ENCODE results near the gene LGI1.

Gene LGI1

GRCh38 chr10:93756118-93756517 is 1.6 kb upstream of the LGI1 start:
- DNase-seq, result no peak

DNA sequence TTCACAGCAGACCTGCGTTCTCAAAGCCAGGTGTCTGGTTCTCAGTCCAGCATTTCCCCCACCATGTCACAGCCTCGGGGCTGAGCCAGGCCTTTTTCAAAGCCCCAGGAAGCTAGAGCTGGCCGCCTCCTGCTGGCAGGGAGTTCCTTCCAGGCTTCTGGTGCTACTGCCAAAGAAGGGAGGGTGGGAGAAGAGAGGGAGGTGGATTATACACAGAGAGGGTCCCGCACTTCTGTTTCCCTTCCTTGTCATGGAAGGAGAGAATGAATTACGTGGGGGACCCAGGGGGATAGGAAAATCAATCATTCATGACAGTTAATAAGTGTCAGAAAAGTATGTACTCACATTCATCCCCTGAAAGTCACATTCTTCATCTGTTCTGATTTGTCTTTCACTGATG is 600 bp upstream of the LGI1 start:
- no peak for DNase-seq

DNA sequence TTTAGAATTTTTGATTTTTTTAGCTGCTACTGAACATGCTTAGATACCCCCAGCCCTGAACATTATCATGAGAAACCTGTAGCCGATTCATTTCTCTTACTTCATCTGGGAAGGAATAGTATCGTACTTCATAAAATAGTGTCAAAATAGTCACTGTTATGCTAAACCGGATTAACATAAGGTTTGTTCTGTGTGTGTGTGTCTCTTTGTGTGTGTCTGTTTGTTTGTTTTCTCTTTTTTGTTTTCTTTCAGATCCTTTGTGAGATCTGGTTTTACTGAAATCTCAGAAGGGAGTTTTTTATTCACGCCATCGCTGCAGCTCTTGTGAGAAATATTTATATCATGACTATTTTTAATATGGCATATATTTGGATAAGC is 761 bp downstream of the LGI1 start:
- DNase-seq, result no peak

- no peak for DNase-seq
Observed at GRCh38 chr10:93758891-93759410, 1.2 kb downstream of the LGI1 start.

GRCh38 chr10:93760490-93760889 is 2.8 kb downstream of the LGI1 start:
- DNase-seq, result no peak

DNA sequence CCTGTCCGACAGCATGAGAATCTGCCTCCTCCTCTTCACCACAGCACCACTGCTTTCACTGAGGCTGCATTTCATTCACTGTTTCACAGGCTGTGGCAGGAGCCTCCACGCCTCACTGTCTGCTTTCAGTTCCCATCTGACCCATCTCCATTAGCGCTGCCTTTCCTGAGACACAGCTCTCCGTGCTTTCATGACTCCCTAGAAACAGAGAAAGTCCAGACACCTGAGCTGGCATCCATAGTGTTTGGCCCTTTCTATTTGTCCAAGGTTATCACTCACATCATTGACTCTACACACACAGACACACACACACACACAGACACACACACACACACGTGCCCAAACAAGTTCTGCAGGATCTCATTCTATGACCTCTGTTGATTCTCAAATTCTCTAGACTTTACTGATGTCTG is 5.2 kb downstream of the LGI1 start:
- no peak for DNase-seq

- no peak for DNase-seq
Observed at GRCh38 chr10:93766918-93767317, 9.2 kb downstream of the LGI1 start.

DNA sequence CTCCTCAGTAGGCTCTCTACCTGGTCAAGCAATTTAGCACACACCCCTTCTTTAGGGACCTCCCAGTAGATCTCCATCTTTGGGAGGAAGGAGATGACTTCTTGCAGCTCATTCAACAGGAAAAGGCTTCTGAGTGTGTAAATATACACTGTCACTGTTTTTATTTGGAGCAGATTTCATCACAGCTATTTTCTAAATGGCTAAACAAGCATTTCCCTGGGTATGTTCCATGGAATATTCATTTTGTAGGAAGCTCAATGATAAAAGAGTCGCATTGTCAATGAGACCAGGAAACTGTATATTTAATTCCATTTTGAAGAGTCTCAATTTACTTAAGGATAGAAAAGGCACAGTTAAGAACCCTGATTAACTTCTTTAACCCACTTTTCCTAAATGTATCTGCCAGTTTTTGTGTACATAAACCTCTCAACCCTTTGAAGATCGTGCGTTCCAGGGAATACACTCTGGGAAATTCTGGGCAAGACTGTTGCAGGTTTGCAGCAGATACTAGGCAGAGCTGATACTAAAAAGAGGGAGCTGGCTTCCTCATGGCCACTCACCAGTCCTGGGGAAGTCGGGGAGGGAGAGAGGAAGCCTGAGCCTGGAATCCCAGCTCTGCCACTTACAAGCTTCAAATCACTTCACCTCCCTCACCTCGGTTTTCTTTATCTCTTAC is 10.1 kb downstream of the LGI1 start:
- no peak for DNase-seq

DNA sequence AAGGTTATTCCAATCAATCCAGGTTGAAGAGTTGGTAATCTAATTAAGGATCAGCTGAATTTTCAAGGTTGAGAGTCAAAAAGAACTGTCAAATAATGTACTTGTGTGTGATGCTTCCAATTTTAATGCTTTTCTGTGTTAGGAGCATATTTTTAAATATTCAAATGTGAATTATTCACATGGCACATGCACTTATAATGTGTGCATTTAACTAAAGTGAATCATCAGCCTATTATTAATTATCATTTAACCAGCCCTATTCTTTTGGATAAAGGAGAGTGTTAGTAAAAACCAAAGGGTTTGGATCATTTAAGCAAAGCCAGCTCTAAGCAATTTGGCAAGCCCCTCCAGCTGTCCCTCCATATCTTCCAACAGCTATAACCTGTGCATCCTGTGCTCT is 11.2 kb downstream of the LGI1 start:
- DNase-seq, result no peak

DNA sequence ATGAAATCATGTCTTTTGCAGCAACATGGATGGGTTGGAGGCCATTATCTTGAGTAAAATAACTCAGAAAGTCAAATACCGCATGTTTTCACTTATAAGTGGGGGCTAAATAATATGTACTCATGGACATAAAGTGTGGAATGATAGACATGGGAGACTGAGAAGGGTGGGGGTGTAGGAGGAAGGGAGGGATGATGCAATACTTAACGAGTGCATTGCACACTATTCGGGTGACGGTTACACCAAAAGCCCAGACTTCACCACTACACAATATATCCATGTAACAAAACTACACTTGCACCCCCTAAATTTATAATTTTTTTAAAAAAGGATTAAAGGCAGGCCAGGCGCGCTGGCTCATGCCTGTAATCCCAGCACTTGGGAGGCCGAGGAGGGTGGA is 13.6 kb downstream of the LGI1 start:
- no peak for DNase-seq

- no peak for DNase-seq
Observed at GRCh38 chr10:93773120-93773519, 15.4 kb downstream of the LGI1 start.

- no peak for DNase-seq
Observed at GRCh38 chr10:93773705-93774104, 16.0 kb downstream of the LGI1 start.

- no peak for DNase-seq
Observed at GRCh38 chr10:93775356-93775755, 17.6 kb downstream of the LGI1 start.

- no peak for DNase-seq
Observed at GRCh38 chr10:93777092-93777491, 19.4 kb downstream of the LGI1 start.

DNA sequence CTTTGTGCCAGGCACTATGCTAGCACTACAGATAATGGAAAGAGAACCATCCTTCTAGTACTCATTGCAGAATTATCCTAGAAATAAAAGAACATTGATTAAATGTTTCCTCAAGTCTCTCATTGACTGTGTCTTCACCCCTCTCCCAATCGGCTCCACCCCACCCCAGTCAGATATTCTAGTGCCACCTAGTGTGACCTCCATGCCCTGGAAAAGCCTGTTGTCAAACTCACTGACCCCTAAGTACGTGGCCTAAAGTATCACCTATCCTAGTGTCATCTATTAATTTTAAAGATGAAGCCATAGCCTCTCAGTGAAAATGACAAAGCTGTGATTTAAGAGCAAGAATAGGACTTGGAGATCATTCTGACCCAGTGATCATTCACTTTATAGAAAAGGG is 26.3 kb downstream of the LGI1 start:
- no peak for DNase-seq

DNA sequence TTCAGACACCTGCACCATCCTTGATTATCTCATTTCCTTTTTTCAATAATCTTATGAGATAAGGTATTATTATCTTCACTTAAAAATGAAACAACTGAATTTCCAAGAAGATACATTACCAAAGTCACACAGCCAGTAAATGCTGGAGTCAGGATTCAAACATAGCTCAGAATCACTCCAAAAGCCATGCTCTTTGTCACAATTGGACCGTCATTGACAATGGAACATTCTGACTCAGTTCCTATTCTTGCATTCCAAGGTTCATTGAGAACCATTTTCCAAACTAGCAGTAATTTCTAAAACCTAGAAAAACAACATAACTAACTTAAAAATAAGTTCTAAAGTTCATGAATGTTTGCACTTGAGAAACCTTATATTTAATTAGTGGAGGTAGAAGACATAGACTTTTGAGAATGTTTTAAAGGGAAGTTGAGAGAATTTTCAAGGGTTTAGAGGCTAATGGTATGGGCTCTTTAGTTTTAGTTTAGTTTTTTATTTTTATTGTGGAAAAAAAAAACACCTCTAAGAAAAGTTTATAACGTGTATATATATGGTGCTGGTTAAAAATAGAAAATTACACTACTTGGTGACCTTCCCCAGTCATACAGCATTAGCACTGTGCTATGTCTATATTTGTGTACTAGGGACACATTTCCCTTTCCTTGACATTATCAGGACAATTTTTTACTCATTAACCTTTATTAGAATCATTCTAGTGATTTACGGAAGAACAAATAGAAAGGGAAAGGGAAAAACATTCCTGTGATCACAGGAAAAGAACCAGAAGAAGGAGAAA is 30.9 kb downstream of the LGI1 start:
- DNase-seq, result no peak

- no peak for DNase-seq
Observed at GRCh38 chr10:93790439-93790838, 32.7 kb downstream of the LGI1 start.

DNA sequence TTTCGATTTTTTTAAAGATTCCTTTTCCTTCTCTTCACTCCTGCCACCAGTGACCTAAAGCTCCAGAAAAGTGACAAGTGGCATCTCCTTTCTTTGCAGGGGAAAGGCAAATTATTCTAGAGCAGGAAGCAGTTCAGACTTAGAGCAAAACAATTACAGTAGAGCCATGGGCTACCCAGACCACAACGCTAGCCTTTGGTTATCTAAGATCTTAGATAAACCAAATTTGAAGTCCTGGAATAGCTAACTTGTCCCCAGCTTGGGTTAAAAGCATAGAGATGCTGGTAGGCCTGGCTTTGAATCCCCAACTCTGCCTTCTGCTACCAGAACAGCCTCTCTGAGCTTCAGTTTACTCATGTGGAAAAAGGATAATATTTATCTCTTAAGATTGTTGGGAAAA is 38.4 kb downstream of the LGI1 start:
- no peak for DNase-seq

DNA sequence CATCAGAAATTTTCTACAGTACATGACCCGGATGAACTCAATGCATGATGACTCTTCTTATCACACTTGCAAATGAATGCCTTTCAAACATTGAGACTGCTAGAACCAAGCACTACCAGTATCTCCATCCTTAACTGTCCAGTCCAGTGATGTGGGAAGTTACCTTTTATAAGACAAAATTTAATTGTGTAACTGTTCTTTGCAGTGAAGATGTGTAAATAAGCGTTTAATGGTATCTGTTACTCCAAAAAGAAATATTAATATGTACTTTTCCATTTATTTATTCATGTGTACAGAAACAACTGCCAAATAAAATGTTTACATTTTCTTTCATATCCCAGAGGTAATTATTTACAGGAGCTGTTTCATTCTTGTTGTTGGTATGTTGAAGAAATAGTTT is 40.1 kb downstream of the LGI1 start:
- DNase-seq, result no peak

DNA sequence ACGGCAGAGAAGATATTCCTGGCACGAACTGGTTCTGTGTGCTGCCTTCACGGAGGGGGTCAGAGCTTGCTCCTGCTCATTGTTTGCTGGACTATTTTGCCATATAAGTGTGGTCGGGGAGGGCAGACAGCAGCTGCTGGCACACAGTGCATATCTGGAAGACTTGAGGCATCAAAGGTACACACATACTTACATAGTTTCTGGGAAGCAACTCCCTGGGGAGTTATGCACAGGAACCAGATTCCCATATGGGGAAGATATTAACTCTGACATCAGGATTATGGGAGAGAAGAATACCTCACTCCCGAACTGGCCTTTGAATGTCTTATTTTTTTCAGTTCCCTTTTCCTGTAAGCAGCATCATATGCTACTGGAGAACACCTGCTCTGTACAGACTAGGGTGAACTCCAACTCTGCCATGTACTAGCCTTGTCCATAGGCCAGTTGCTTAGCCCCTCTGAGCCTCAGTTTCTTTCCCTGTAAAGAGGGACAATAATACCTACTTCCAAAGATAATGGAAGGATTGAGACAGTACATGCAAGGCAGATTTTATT is 41.5 kb downstream of the LGI1 start:
- DNase-seq, result no peak

DNA sequence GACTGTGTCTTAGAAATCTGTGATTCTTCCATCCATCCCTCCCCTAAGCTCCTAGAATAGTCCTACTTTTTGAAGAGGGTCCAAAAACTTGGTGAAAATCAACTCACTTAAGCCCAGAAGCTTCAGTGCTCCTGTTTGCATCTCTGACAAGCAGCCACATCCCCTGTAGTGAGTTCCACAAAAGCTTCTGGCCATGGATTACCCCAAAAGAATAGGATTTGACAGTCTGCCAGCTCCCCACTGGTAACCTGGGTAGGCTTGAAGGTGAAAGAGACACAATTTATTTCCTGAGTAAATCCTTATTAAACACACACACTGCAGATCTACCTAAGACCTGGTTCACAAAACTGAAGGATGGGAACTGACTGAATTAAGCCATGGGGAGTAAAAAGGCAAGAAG is 46.5 kb downstream of the LGI1 start:
- no peak for DNase-seq

GRCh38 chr10:93806903-93807302 is 49.2 kb downstream of the LGI1 start:
- no peak for DNase-seq

DNA sequence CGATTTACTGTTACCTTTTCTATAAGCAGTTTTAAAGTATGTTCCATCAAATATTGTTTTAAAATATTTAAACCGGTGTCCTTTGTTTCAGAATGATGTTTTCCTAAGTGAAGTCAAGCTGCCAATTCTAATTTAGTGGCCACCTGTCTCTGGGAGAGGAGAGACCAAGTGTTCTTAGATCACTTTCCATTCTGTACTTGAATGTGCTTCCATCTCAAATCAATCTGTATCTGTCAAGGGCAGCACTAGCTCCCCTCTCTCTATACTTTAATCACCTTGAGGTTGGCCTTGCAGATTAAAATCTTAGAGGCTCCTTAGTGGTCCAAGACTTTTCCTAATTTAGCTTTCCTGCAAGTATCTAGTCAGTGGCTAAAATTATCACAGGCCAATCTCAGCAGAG is 49.6 kb downstream of the LGI1 start:
- DNase-seq, result no peak

- no peak for DNase-seq
Observed at GRCh38 chr10:93812659-93813338, 55.1 kb downstream of the LGI1 start.

All from AML-193 (cell line).